SK-N-SH (cell line): ENCODE measurements around the gene LGALS8. TPM values are rescaled to one million over a fixed set of nuclear protein-coding genes. Genes with fewer than 3 reads are reported as not detected.
A peak's percentile ranks its signal among the peaks of the same experiment; 100 is the strongest.

ENCODE experiments used
- CTCF ChIA-PET: fragments of 300-600, 350-600 bp; formaldehyde crosslinking; extraction: SDS; loops from one replicate; lab custom pipeline; 2021; lab: Yijun Ruan, JAX
- POLR2A ChIA-PET: fragments of 350-600 bp; sonication (Branson Sonifier 250); formaldehyde crosslinking; extraction: SDS; loops from one replicate; lab custom pipeline; 2020; ENCODE audit warnings: antibody characterized with exemption, inconsistent platforms; lab: Yijun Ruan, JAX
- DNase-seq: peaks from one replicate; pipeline ENCODE4 v3.0.0; 2012
- H2AFZ ChIP-seq: fragments of 200-600 bp; sonication (generic); 2 replicates; pipeline ENCODE4 v1.8.1; 2016; ENCODE audit warnings: antibody characterized with exemption, mild to moderate bottlenecking, low read depth
- H3F3A ChIP-seq: fragments of 200-600 bp; sonication (generic); replicated peaks from 2 replicates; pipeline ENCODE3; 2016; ENCODE audit warnings: antibody characterized with exemption, mild to moderate bottlenecking; ENCODE audit not compliant: insufficient read depth
- H3K27ac ChIP-seq, 2 experiments: fragments of 200-500 bp in 1 of 2; fragments of 200-600 bp in 1 of 2; sonication (Bioruptor generic) in 1 of 2; sonication (generic), shearing (Covaris generic) in 1 of 2; 2 replicates each; pipeline versions ENCODE4 v1.5.1 to v1.6.1; 2014 to 2016; ENCODE audit warnings: low read depth in 2 of 2, inconsistent platforms in 1 of 2, low read length in 1 of 2, mild to moderate bottlenecking in 1 of 2, mixed read lengths in 1 of 2
- H3K27me3 ChIP-seq: fragments of 200-600 bp; sonication (generic), shearing (Covaris generic); 2 replicates; pipeline ENCODE4 v1.6.1; 2016; ENCODE audit warnings: mixed run types; ENCODE audit not compliant: insufficient read depth
- H3K36me3 ChIP-seq, 2 experiments: fragments of 200-500 bp in 1 of 2; fragments of 200-600 bp in 1 of 2; sonication (Bioruptor generic) in 1 of 2; sonication (generic) in 1 of 2; replicated peaks in 1 of 2; 2 replicates each; pipeline versions ENCODE3 to v1.5.1; 2014 to 2016; ENCODE audit warnings: low read length in 1 of 2, mild to moderate bottlenecking in 1 of 2; ENCODE audit not compliant: insufficient read depth in 2 of 2, control insufficient read depth in 1 of 2
- H3K4me1 ChIP-seq, 2 experiments: fragments of 200-500 bp in 1 of 2; fragments of 200-600 bp in 1 of 2; sonication (Bioruptor generic) in 1 of 2; sonication (generic), shearing (Covaris generic) in 1 of 2; 2 replicates each; pipeline versions ENCODE4 v1.5.1 to v1.6.1; 2014 to 2016; ENCODE audit warnings: low read depth in 1 of 2, low read length in 1 of 2, mixed run types in 1 of 2; ENCODE audit not compliant: insufficient read depth in 2 of 2, control insufficient read depth in 1 of 2
- H3K4me2 ChIP-seq: fragments of 200-600 bp; sonication (generic), shearing (Covaris generic); 2 replicates; pipeline ENCODE4 v1.6.1; 2017; ENCODE audit warnings: mixed run types
- H3K4me3 ChIP-seq, 2 experiments: fragments of 200-500 bp in 1 of 2; fragments of 200-600 bp in 1 of 2; sonication (Bioruptor generic) in 1 of 2; sonication (generic), shearing (Covaris generic) in 1 of 2; 2 replicates each; pipeline versions ENCODE4 v1.5.1 to v1.8.1; 2014 to 2016; ENCODE audit warnings: low read depth in 2 of 2, inconsistent platforms in 1 of 2, low read length in 1 of 2, mild to moderate bottlenecking in 1 of 2, mixed read lengths in 1 of 2, moderate library complexity in 1 of 2
- H3K79me2 ChIP-seq: fragments of 200-600 bp; sonication (generic); 2 replicates; pipeline ENCODE4 v1.8.1; 2017; ENCODE audit warnings: mild to moderate bottlenecking; ENCODE audit not compliant: insufficient read depth
- H3K9ac ChIP-seq: fragments of 200-600 bp; sonication (generic); 2 replicates; pipeline ENCODE4 v1.6.1; 2017; ENCODE audit warnings: mixed run types
- H3K9me2 ChIP-seq: fragments of 200-600 bp; sonication (generic); 2 replicates; pipeline ENCODE4 v1.6.1; 2017; ENCODE audit warnings: mixed run types
- H3K9me3 ChIP-seq: fragments of 200-600 bp; sonication (generic); 2 replicates; pipeline ENCODE4 v1.6.1; 2017; ENCODE audit warnings: mixed run types, mild to moderate bottlenecking, moderate library complexity
- H4K20me1 ChIP-seq: fragments of 200-600 bp; sonication (generic); 2 replicates; pipeline ENCODE4 v1.6.1; 2017; ENCODE audit warnings: mild to moderate bottlenecking, mixed run types; ENCODE audit not compliant: insufficient read depth
- CHD2 ChIP-seq: fragments of 150-350 bp; IDR thresholded peaks from 2 replicates; pipeline ENCODE4 v1.6.1; 2018; ENCODE audit warnings: low read length; ENCODE audit not compliant: partially characterized antibody
- CTCF ChIP-seq: fragments of 200-600 bp; sonication (generic); IDR thresholded peaks from 2 replicates; pipeline ENCODE4 v1.6.1; 2017; ENCODE audit warnings: antibody characterized with exemption, mild to moderate bottlenecking, moderate library complexity
- EP300 ChIP-seq, 2 experiments: IDR thresholded peaks; 2 replicates each; pipeline versions ENCODE4 v1.4.0 to v1.6.1; 2012; ENCODE audit warnings: borderline replicate concordance in 1 of 2, low read depth in 1 of 2, low read length in 1 of 2
- EZH2phosphoT487 ChIP-seq: fragments of 200-600 bp; sonication (generic); IDR thresholded peaks from 2 replicates; pipeline ENCODE4 v1.6.1; 2017; ENCODE audit warnings: low read depth, mixed run types, mild to moderate bottlenecking, antibody characterized with exemption, moderate library complexity, borderline replicate concordance
- FOXJ3 ChIP-seq: sonication (generic); formaldehyde crosslinking; IDR thresholded peaks from 2 replicates; pipeline ENCODE4 v1.5.1; 2020; ENCODE audit warnings: mild to moderate bottlenecking, missing genetic modification reagents
- FOXM1 ChIP-seq: IDR thresholded peaks from 2 replicates; pipeline ENCODE4 v1.4.0; 2012; ENCODE audit warnings: low read depth, mild to moderate bottlenecking
- GABPA ChIP-seq: IDR thresholded peaks from 2 replicates; pipeline ENCODE4 v1.4.0; 2012; ENCODE audit warnings: low read depth, mild to moderate bottlenecking
- GATA2 ChIP-seq: sonication (generic); formaldehyde crosslinking; IDR thresholded peaks from 2 replicates; pipeline ENCODE4 v1.5.0; 2020; ENCODE audit warnings: mild to moderate bottlenecking, missing genetic modification reagents
- JUND ChIP-seq: IDR thresholded peaks from 2 replicates; pipeline ENCODE4 v1.4.0; 2012
- MAX ChIP-seq: IDR thresholded peaks from 2 replicates; pipeline ENCODE4 v1.4.0; 2012; ENCODE audit warnings: low read depth
- MEF2A ChIP-seq: IDR thresholded peaks from 2 replicates; pipeline ENCODE4 v1.4.0; 2012; ENCODE audit warnings: low read depth, borderline replicate concordance
- MXI1 ChIP-seq: IDR thresholded peaks from 2 replicates; pipeline ENCODE4 v1.6.1; 2012; ENCODE audit warnings: mild to moderate bottlenecking, low read depth, low read length, improper control_type of control experiment
- NFIC ChIP-seq: IDR thresholded peaks from 2 replicates; pipeline ENCODE4 v1.4.0; 2012; ENCODE audit warnings: borderline replicate concordance
- PBX3 ChIP-seq: IDR thresholded peaks from 2 replicates; pipeline ENCODE4; 2012
- POLR2AphosphoS5 ChIP-seq: IDR thresholded peaks from 2 replicates; pipeline ENCODE4 v1.6.1; 2012; ENCODE audit warnings: low read depth, low read length
- RAD21 ChIP-seq: IDR thresholded peaks from 2 replicates; pipeline ENCODE4 v1.6.1; 2012; ENCODE audit warnings: mild to moderate bottlenecking, low read length
- RCOR1 ChIP-seq: fragments of 150-350 bp; IDR thresholded peaks from 2 replicates; pipeline ENCODE4 v1.6.1; 2017; ENCODE audit warnings: antibody characterized with exemption, low read length
- REST ChIP-seq: IDR thresholded peaks from 2 replicates; pipeline ENCODE4 v1.6.1; 2012; ENCODE audit warnings: mild to moderate bottlenecking, low read depth, low read length, moderate library complexity
- RFX5 ChIP-seq: IDR thresholded peaks from 2 replicates; pipeline ENCODE4 v1.6.1; 2012; ENCODE audit warnings: mild to moderate bottlenecking, improper control_type of control experiment, low read length
- RXRA ChIP-seq: IDR thresholded peaks from 2 replicates; pipeline ENCODE4 v1.4.0; 2012; ENCODE audit warnings: low read depth, mild to moderate bottlenecking, borderline replicate concordance
- SIN3A ChIP-seq: IDR thresholded peaks from 2 replicates; pipeline ENCODE4 v1.6.1; 2012; ENCODE audit warnings: low read depth, mild to moderate bottlenecking, low read length, moderate library complexity, borderline replicate concordance
- TCF12 ChIP-seq: IDR thresholded peaks from 2 replicates; pipeline ENCODE4 v1.4.0; 2012
- TEAD4 ChIP-seq: IDR thresholded peaks from 2 replicates; pipeline ENCODE4 v1.4.0; 2012; ENCODE audit warnings: mild to moderate bottlenecking, borderline replicate concordance; ENCODE audit not compliant: insufficient read depth
- YY1 ChIP-seq: IDR thresholded peaks from 2 replicates; pipeline ENCODE4 v1.4.0; 2012; ENCODE audit warnings: low read depth, mild to moderate bottlenecking
- ZBTB33 ChIP-seq: IDR thresholded peaks from 2 replicates; pipeline ENCODE4 v1.4.0; 2012; ENCODE audit warnings: low read depth, borderline replicate concordance
- WGBS: methylation state at CpG from one replicate; pipeline ENCODE4 v1.1.6; 2017; ENCODE audit warnings: low lambda C conversion rate; 5-methylcytosine and 5-hydroxymethylcytosine counted together
- polyA plus RNA-seq, 3 experiments: library from polyadenylated mRNA; depleted of rRNA; stranded (reverse); fragments of >200 nt; gene quantifications; 2 replicates each; pipeline ENCODE4 v1.2.3, GENCODE V29; 2012

Gene LGALS8
- polyA plus RNA-seq, 1 of the 3 experiments (the other 2 are of a cell fraction): 18.9 TPM

- Histone ChIP-seq H3K4me3 (peak overlapping the region; percentile 67 to 81), H3K9me2 (no peaks in the 10 kb centered on the region), H3K4me2 (peak overlapping the region; percentile 85), H3F3A (no peaks in the 10 kb centered on the region), H4K20me1 (no peaks in the 10 kb centered on the region), H3K9me3 (no peaks in the 10 kb centered on the region), H2AFZ (peak overlapping the region; percentile 97), H3K27me3 (no peaks in the 10 kb centered on the region), H3K27ac (peak overlapping the region; percentile 7 to 40; a peak in 3 of 4 replicates), H3K36me3 (peaks cover 4 to 15% of the 10 kb centered on the region in 2 experiments), H3K79me2 (peaks cover 9% of the 10 kb centered on the region), H3K9ac (peak overlapping the region; percentile 65), H3K4me1 (peaks cover 0 to 8% of the 10 kb centered on the region in 2 experiments; a peak in 2 of 4 replicates)
- POLR2A ChIA-PET: no interaction called here
- CTCF ChIA-PET: no interaction called here
- peak; percentile 70 for DNase-seq
- 0% methylated on average over 12 of the region's 32 CpGs for WGBS
- TF ChIP-seq POLR2AphosphoS5 (peak; percentile 40; the same call in 1 of the 2 replicates), CHD2 (no peak), ZBTB33 (no peak), SIN3A (no peak; the same call in 1 of the 2 replicates), PBX3 (no peak), EZH2phosphoT487 (no peak), FOXJ3 (no peak), REST (no peak), GABPA (no peak; the same call in 1 of the 2 replicates), MEF2A (no peak), NFIC (no peak), RAD21 (no peak), FOXM1 (no peak), CTCF (no peak), MAX (peak; percentile 56), TCF12 (no peak), JUND (no peak), RXRA (no peak), GATA2 (CRISPR knock-in tag) (no peak), MXI1 (peak; percentile 62), YY1 (0 out of 2 replicates have a peak, but pooled peaks have one; percentile 48), TEAD4 (no peak), RFX5 (no peak), RCOR1 (0 out of 2 replicates have a peak, but pooled peaks have one; percentile 36), EP300 (IDR thresholded peaks at IDR 0.05; ENCODE audit: borderline replicate concordance in 1 of 2, low read depth in 1 of 2, low read length in 1 of 2) (no peak)
These were observed 536 bp downstream of the LGALS8 start for GRCh38 chr1:236524142-236524894.
